ENCODE data around the gene PRCC.

GRCh38 chr1:156754219-156754618, 13.1 kb upstream of the PRCC start:
- TF ChIP-seq POLR2A (IDR thresholded peaks at IDR 0.05; ENCODE audit: low read depth, low read length) (no peak), CTCF (conservative IDR thresholded peaks at IDR 0.05; ENCODE audit: low read depth, low read length) (no peak), RAD21 (IDR thresholded peaks at IDR 0.05; ENCODE audit: low read length) (no peak), NFE2L2 (IDR thresholded peaks at IDR 0.05; ENCODE audit: low read depth, low read length) (no peak), ELK1 (IDR thresholded peaks at IDR 0.05; ENCODE audit: borderline replicate concordance, low read depth, low read length) (no peak), RFX5 (IDR thresholded peaks at IDR 0.05; ENCODE audit: low read depth, low read length) (no peak), USF2 (IDR thresholded peaks at IDR 0.05; ENCODE audit: low read depth, low read length) (no peak)

Data from IMR-90 (cell line).